GM23338 (cell line): ENCODE results near the gene RSPH1. TPM values are rescaled to one million over a fixed set of nuclear protein-coding genes. Genes with fewer than 3 reads are reported as not detected.

Experiments used
- ATAC-seq: fragments of 200-7000 bp; cut with Tn5 transposase; 3 replicates; pipeline ENCODE4 v1.9.1; 2020
- DNase-seq: peaks from one replicate; pipeline ENCODE4 v3.0.0-alpha.2; 2015; ENCODE audit warnings: low spot score
- H2AFZ ChIP-seq: fragments of 200-600 bp; sonication (generic); 2 replicates; pipeline ENCODE4 v1.8.0; 2016; ENCODE audit warnings: antibody characterized with exemption, mild to moderate bottlenecking, moderate library complexity
- H3F3A ChIP-seq: fragments of 200-600 bp; sonication (generic); replicated peaks from 2 replicates; pipeline ENCODE4 v1.8.0; 2017; ENCODE audit warnings: antibody characterized with exemption, mixed run types, low read depth
- H3K27ac ChIP-seq: fragments of 200-600 bp; sonication (generic); 2 replicates; pipeline ENCODE4 v1.6.1; 2016; ENCODE audit warnings: low read depth
- H3K27me3 ChIP-seq: fragments of 200-600 bp; sonication (generic); 2 replicates; pipeline ENCODE4 v1.8.0; 2016; ENCODE audit warnings: mild to moderate bottlenecking, mixed run types, moderate library complexity; ENCODE audit not compliant: insufficient read depth
- H3K36me3 ChIP-seq: fragments of 200-600 bp; sonication (generic); 2 replicates; pipeline ENCODE4 v1.8.0; 2016; ENCODE audit warnings: mild to moderate bottlenecking; ENCODE audit not compliant: insufficient read depth
- H3K4me1 ChIP-seq: fragments of 200-600 bp; sonication (generic); 2 replicates; pipeline ENCODE4 v1.8.0; 2016; ENCODE audit warnings: mild to moderate bottlenecking, moderate library complexity; ENCODE audit not compliant: insufficient read depth
- H3K4me2 ChIP-seq: fragments of 200-600 bp; sonication (generic); 2 replicates; pipeline ENCODE4 v1.7.1; 2017; ENCODE audit warnings: mixed run types
- H3K4me3 ChIP-seq: fragments of 200-600 bp; sonication (generic); 2 replicates; pipeline ENCODE4 v1.6.1; 2016; ENCODE audit warnings: mixed run types
- H3K79me2 ChIP-seq: fragments of 200-600 bp; sonication (generic); replicated peaks from 2 replicates; pipeline ENCODE4 v1.8.0; 2017; ENCODE audit warnings: mild to moderate bottlenecking; ENCODE audit not compliant: insufficient read depth
- H3K9me2 ChIP-seq: fragments of 200-600 bp; sonication (generic); 2 replicates; pipeline ENCODE4 v1.8.0; 2017; ENCODE audit not compliant: insufficient read depth
- H4K20me1 ChIP-seq: fragments of 200-600 bp; sonication (generic); replicated peaks from 2 replicates; pipeline ENCODE4 v1.8.0; 2017; ENCODE audit warnings: mild to moderate bottlenecking; ENCODE audit not compliant: insufficient read depth
- H3K27ac Mint-ChIP-seq: 2 replicates; pipeline ENCODE4 v1.8.0; 2020; ENCODE audit warnings: inconsistent platforms, mild to moderate bottlenecking, moderate library complexity, mixed read lengths
- H3K27me3 Mint-ChIP-seq: 3 replicates; pipeline ENCODE4 v1.8.0; 2022; ENCODE audit warnings: low read depth, mild to moderate bottlenecking, moderate library complexity, mixed read lengths, inconsistent platforms; ENCODE audit not compliant: insufficient read depth, poor library complexity
- H3K36me3 Mint-ChIP-seq: 3 replicates; pipeline ENCODE4 v1.8.0; 2021; ENCODE audit warnings: low read depth, mild to moderate bottlenecking, inconsistent platforms, moderate library complexity, mixed read lengths
- H3K4me1 Mint-ChIP-seq: 3 replicates; pipeline ENCODE4 v1.8.0; 2020; ENCODE audit warnings: mild to moderate bottlenecking, inconsistent platforms, mixed read lengths
- H3K4me3 Mint-ChIP-seq: 3 replicates; pipeline ENCODE4 v1.8.0; 2021; ENCODE audit warnings: moderate library complexity, mild to moderate bottlenecking, inconsistent platforms, mixed read lengths
- H3K9me3 Mint-ChIP-seq: 3 replicates; pipeline ENCODE4 v1.8.0; 2020; ENCODE audit warnings: moderate library complexity, mild to moderate bottlenecking, inconsistent platforms, mixed read lengths
- CREB1 ChIP-seq: fragments of 250-450 bp; sonication (Bioruptor Pico); IDR thresholded peaks from 2 replicates; pipeline ENCODE4 v1.5.0; 2020; ENCODE audit warnings: low read depth, mild to moderate bottlenecking, moderate library complexity
- EZH2phosphoT487 ChIP-seq: fragments of 200-600 bp; sonication (generic); IDR thresholded peaks from one replicate; pipeline ENCODE4 v1.8.1; 2018; ENCODE audit warnings: antibody characterized with exemption; ENCODE audit not compliant: unreplicated experiment
- NANOG ChIP-seq: IDR thresholded peaks from 2 replicates; pipeline ENCODE4 v1.6.1; 2016; ENCODE audit warnings: antibody characterized with exemption, borderline replicate concordance
- POLR2AphosphoS5 ChIP-seq: IDR thresholded peaks from 2 replicates; pipeline ENCODE4 v1.6.1; 2016; ENCODE audit warnings: antibody characterized with exemption, low read depth
- STAT1 ChIP-seq: IDR thresholded peaks from one replicate; pipeline ENCODE4 v1.6.1; 2016; ENCODE audit warnings: antibody characterized with exemption; ENCODE audit not compliant: unreplicated experiment
- ZNF114 ChIP-seq: fragments of 250-450 bp; sonication (Bioruptor Pico); IDR thresholded peaks from 2 replicates; pipeline ENCODE4 v1.5.0; 2020; ENCODE audit warnings: mild to moderate bottlenecking, moderate library complexity
- polyA plus RNA-seq: library from polyadenylated mRNA; unstranded; fragments of >200 nt; fragmentation: Nextera tagmentation; extraction: Ambion mirVana; gene quantifications from 2 replicates; pipeline ENCODE4 v1.2.1, GENCODE V29; 2016
- total RNA-seq: library from RNA; depleted of rRNA; stranded (reverse); fragments of >200 nt; shearing (Covaris generic); gene quantifications from 2 replicates; pipeline ENCODE4 v1.2.3, GENCODE V29; 2014
- TF ChIP-seq, protein P1 (sequence below), 2 experiments: fragments of 200-600 bp in 1 of 2; sonication (generic) in 1 of 2; conservative IDR thresholded peaks; 2 replicates each; pipeline versions ENCODE4 v1.5.1 to v1.6.1; 2016 to 2017; ENCODE audit warnings: antibody characterized with exemption in 2 of 2, low read depth in 2 of 2, mild to moderate bottlenecking in 2 of 2, moderate library complexity in 1 of 2
- TF ChIP-seq, protein P2 (sequence below): IDR thresholded peaks from 2 replicates; pipeline ENCODE4 v1.6.1; 2016; ENCODE audit warnings: antibody characterized with exemption
- TF ChIP-seq, protein P3 (sequence below): IDR thresholded peaks from one replicate; pipeline ENCODE4 v1.6.1; 2018; ENCODE audit warnings: antibody characterized with exemption; ENCODE audit not compliant: unreplicated experiment

Gene RSPH1
- total and polyA plus RNA-seq, 2 experiments from 2014 or later, result 0.23 TPM; not detected in 1

DNA sequence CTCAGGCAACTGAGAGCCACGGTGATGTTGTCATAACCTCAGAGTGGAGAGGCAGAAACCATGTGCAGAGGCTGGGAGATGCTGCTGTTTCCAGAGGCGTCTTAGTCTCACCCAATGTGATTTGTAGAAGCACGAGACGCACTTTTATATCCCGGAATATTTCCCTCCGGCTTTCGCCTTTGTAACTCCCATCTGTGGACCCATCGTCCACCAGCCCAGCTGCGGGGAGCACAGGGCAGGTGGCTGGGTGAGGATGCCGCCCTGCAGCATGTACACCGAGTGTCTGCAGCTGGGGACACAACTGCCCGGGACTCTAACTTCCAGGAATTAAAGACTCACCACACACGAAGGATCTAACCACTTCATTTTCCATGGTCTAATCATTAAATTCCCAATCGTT, 48.8 kb downstream of the RSPH1 start:
- H3K9me2 ChIP-seq, result no peaks in the 10 kb centered on the region
- H3K4me2 ChIP-seq, result no peak overlapping the region
- no peaks in the 10 kb centered on the region for H3K9me3 Mint-ChIP-seq
- no peaks in the 10 kb centered on the region for H3K79me2 ChIP-seq
- H3K36me3 ChIP-seq, result no peaks in the 10 kb centered on the region
- TF ChIP-seq, protein P1, sequence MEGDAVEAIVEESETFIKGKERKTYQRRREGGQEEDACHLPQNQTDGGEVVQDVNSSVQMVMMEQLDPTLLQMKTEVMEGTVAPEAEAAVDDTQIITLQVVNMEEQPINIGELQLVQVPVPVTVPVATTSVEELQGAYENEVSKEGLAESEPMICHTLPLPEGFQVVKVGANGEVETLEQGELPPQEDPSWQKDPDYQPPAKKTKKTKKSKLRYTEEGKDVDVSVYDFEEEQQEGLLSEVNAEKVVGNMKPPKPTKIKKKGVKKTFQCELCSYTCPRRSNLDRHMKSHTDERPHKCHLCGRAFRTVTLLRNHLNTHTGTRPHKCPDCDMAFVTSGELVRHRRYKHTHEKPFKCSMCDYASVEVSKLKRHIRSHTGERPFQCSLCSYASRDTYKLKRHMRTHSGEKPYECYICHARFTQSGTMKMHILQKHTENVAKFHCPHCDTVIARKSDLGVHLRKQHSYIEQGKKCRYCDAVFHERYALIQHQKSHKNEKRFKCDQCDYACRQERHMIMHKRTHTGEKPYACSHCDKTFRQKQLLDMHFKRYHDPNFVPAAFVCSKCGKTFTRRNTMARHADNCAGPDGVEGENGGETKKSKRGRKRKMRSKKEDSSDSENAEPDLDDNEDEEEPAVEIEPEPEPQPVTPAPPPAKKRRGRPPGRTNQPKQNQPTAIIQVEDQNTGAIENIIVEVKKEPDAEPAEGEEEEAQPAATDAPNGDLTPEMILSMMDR (conservative IDR thresholded peaks at IDR 0.05; ENCODE audit: low read depth in 2 of 2), result no peak
- no peak for TF ChIP-seq ZNF114
- no peak for TF ChIP-seq POLR2AphosphoS5
- TF ChIP-seq, protein P2, sequence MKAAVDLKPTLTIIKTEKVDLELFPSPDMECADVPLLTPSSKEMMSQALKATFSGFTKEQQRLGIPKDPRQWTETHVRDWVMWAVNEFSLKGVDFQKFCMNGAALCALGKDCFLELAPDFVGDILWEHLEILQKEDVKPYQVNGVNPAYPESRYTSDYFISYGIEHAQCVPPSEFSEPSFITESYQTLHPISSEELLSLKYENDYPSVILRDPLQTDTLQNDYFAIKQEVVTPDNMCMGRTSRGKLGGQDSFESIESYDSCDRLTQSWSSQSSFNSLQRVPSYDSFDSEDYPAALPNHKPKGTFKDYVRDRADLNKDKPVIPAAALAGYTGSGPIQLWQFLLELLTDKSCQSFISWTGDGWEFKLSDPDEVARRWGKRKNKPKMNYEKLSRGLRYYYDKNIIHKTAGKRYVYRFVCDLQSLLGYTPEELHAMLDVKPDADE, result no peak
- TF ChIP-seq, protein P3, sequence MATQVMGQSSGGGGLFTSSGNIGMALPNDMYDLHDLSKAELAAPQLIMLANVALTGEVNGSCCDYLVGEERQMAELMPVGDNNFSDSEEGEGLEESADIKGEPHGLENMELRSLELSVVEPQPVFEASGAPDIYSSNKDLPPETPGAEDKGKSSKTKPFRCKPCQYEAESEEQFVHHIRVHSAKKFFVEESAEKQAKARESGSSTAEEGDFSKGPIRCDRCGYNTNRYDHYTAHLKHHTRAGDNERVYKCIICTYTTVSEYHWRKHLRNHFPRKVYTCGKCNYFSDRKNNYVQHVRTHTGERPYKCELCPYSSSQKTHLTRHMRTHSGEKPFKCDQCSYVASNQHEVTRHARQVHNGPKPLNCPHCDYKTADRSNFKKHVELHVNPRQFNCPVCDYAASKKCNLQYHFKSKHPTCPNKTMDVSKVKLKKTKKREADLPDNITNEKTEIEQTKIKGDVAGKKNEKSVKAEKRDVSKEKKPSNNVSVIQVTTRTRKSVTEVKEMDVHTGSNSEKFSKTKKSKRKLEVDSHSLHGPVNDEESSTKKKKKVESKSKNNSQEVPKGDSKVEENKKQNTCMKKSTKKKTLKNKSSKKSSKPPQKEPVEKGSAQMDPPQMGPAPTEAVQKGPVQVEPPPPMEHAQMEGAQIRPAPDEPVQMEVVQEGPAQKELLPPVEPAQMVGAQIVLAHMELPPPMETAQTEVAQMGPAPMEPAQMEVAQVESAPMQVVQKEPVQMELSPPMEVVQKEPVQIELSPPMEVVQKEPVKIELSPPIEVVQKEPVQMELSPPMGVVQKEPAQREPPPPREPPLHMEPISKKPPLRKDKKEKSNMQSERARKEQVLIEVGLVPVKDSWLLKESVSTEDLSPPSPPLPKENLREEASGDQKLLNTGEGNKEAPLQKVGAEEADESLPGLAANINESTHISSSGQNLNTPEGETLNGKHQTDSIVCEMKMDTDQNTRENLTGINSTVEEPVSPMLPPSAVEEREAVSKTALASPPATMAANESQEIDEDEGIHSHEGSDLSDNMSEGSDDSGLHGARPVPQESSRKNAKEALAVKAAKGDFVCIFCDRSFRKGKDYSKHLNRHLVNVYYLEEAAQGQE, result no peak
- DNase-seq (no peak), ATAC-seq (no peak)
- H2AFZ ChIP-seq, result no peak overlapping the region
- no peak overlapping the region for H3K27ac ChIP-seq
- no peak overlapping the region for H3K4me3 ChIP-seq
- no peaks in the 10 kb centered on the region for H3K36me3 Mint-ChIP-seq
- H4K20me1 ChIP-seq, result no peaks in the 10 kb centered on the region
- H3K27me3 ChIP-seq, result no peaks in the 10 kb centered on the region
- H3K27ac Mint-ChIP-seq, result no peak overlapping the region
- peaks cover 13% of the 10 kb centered on the region for H3K4me1 Mint-ChIP-seq
- H3K4me3 Mint-ChIP-seq, result no peak overlapping the region
- H3F3A ChIP-seq, result no peaks in the 10 kb centered on the region
- peaks cover 16% of the 10 kb centered on the region for H3K27me3 Mint-ChIP-seq
- no peaks in the 10 kb centered on the region for H3K4me1 ChIP-seq

DNA sequence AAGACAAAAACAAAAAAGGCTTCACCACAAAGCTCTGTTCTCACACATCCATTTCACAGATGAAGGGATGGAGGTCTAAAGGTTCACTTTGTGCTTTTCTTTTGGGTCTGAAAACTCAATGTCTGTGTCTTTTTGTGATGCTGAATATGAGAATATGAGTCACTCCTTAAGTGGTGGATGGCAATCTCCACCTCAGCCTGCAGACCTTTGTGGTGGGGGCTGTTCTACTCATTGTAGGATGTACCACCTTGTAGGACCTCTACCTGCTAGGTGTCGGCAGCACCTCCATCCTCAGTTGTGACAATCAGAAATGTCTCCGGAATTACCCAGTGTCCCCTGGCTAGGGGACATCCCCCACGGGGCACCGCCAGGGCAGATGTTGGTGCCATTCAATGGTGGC, 49.5 kb downstream of the RSPH1 start:
- Mint-ChIP-seq H3K36me3 (no peaks in the 10 kb centered on the region), H3K27me3 (peaks cover 16% of the 10 kb centered on the region), H3K4me3 (no peak overlapping the region), H3K27ac (no peak overlapping the region), H3K9me3 (no peaks in the 10 kb centered on the region), H3K4me1 (peaks cover 13% of the 10 kb centered on the region)
- H3K4me3 ChIP-seq, result no peak overlapping the region
- H3K4me2 ChIP-seq, result no peak overlapping the region
- H2AFZ ChIP-seq, result no peak overlapping the region
- no peaks in the 10 kb centered on the region for H3K9me2 ChIP-seq
- no peaks in the 10 kb centered on the region for H4K20me1 ChIP-seq
- H3F3A ChIP-seq, result no peaks in the 10 kb centered on the region
- DNase-seq (no peak), ATAC-seq (no peak)
- H3K4me1 ChIP-seq, result no peaks in the 10 kb centered on the region
- no peaks in the 10 kb centered on the region for H3K79me2 ChIP-seq
- H3K36me3 ChIP-seq, result no peaks in the 10 kb centered on the region
- H3K27me3 ChIP-seq, result no peaks in the 10 kb centered on the region
- H3K27ac ChIP-seq, result no peak overlapping the region
- TF ChIP-seq NANOG (no peak), CREB1 (CRISPR knock-in tag) (no peak), EZH2phosphoT487 (no peak), ZNF114 (no peak), STAT1 (no peak), POLR2AphosphoS5 (no peak)
- TF ChIP-seq, protein P1 (conservative IDR thresholded peaks at IDR 0.05; ENCODE audit: low read depth in 2 of 2), result no peak
- TF ChIP-seq, protein P3, result no peak
